Astrocyte of the spinal cord (primary cell): ENCODE data around the gene UGT1A7.

Experiments used
- DNase-seq: peaks from one replicate; pipeline ENCODE4 v3.0.0; 2011; ENCODE audit warnings: low read depth, low spot score
- H3K4me3 ChIP-seq: 2 replicates; pipeline ENCODE4 v1.5.1; 2011; ENCODE audit warnings: low read depth, mild to moderate bottlenecking, low read length, moderate library complexity
- CTCF ChIP-seq: IDR thresholded peaks from 2 replicates; pipeline ENCODE4 v1.5.1; 2012; ENCODE audit warnings: low read depth, mild to moderate bottlenecking, low read length, inconsistent platforms
- in situ Hi-C: cut with HindIII; loops from 2 replicates; pipeline ENCODE4 v1.10.0; 2017; ENCODE audit warnings: low sequenced_read_pairs

UGT1A7 gene

GRCh38 chr2:233821709-233822100, 140.0 kb downstream of the UGT1A7 start:
- no peak overlapping the region for H3K4me3 ChIP-seq
- in situ Hi-C loops = no loop called here
- no peak for TF ChIP-seq CTCF
- no peak for DNase-seq

- in situ Hi-C loops = no loop called here
- DNase-seq = no peak
- no peak for TF ChIP-seq CTCF
- no peak overlapping the region for H3K4me3 ChIP-seq
Measured at GRCh38 chr2:233822101-233822771, 140.5 kb downstream of the UGT1A7 start.
